Measurements from ENCODE around the gene STRIP1. TPM values are rescaled to one million over a fixed set of nuclear protein-coding genes. Genes with fewer than 3 reads are reported as not detected.

STRIP1 gene
- total RNA-seq, 6 experiments from 2014 or later = 9.9 to 15.5 (median 12.4) TPM

GRCh38 chr1:110034040-110034450 is 379 bp upstream of the STRIP1 start:
- Histone ChIP-seq H3K9me3 (no peaks in the 10 kb centered on the region), H3K27me3 (no peaks in the 10 kb centered on the region), H3K4me3 (peak overlapping the region; percentile 75 to 98 (median 97)), H3K36me3 (peaks cover 0 to 19% (median 8%) of the 10 kb centered on the region in 4 donors), H3K27ac (peak overlapping the region; percentile 51 to 82 (median 55)), H3K4me1 (peaks cover 0 to 20% (median 2%) of the 10 kb centered on the region in 4 donors)
- intact Hi-C loops (cut with DNase I) = no loop called here
- DNase-seq (no peak), ATAC-seq (no peak)
- 20% methylated on average over 4 of the region's 4 CpGs for WGBS (ENCODE audit: insufficient coverage, low coverage, low lambda C conversion rate, missing lambda C conversion rate)
- TF ChIP-seq POLR2A (IDR thresholded peaks at IDR 0.05) = no peak
- no peak for TF ChIP-seq CTCF (IDR thresholded peaks at IDR 0.05)

GRCh38 chr1:110035236-110035752 is 870 bp downstream of the STRIP1 start:
- no peak for DNase-seq
- Histone ChIP-seq H3K27ac (peak overlapping the region in 2 of 3 donors; percentile 61 to 82), H3K4me1 (peaks cover 0 to 20% (median 2%) of the 10 kb centered on the region in 4 donors), H3K27me3 (no peaks in the 10 kb centered on the region), H3K4me3 (peak overlapping the region; percentile 75 to 98 (median 97)), H3K36me3 (peaks cover 0 to 31% (median 9%) of the 10 kb centered on the region in 4 donors), H3K9me3 (no peaks in the 10 kb centered on the region)
- no peak for TF ChIP-seq CTCF (IDR thresholded peaks at IDR 0.05)
- TF ChIP-seq POLR2A (IDR thresholded peaks at IDR 0.05) = no peak
- 13% methylated on average over 8 of the region's 16 CpGs for WGBS (ENCODE audit: insufficient coverage, low coverage, low lambda C conversion rate, missing lambda C conversion rate)
- ATAC-seq = peak in 2 of 4 donors; percentile 20 to 35
- intact Hi-C loops (cut with DNase I) = no loop called here

GRCh38 chr1:110038271-110038670 is 3.8 kb downstream of the STRIP1 start:
- ATAC-seq (no peak), DNase-seq (no peak)
- Histone ChIP-seq H3K36me3 (peaks cover 0 to 61% (median 26%) of the 10 kb centered on the region in 4 donors), H3K27ac (no peak overlapping the region), H3K4me3 (no peak overlapping the region), H3K4me1 (peaks cover 0 to 13% (median 2%) of the 10 kb centered on the region in 4 donors), H3K27me3 (no peaks in the 10 kb centered on the region), H3K9me3 (no peaks in the 10 kb centered on the region)
- whole genome bisulfite sequencing (ENCODE audit: insufficient coverage, low coverage, low lambda C conversion rate, missing lambda C conversion rate) = 100% methylated on average over 2 of the region's 5 CpGs
- intact Hi-C loops (cut with DNase I) = no loop called here
- no peak for TF ChIP-seq CTCF (IDR thresholded peaks at IDR 0.05)

GRCh38 chr1:110039641-110040040 is 5.2 kb downstream of the STRIP1 start:
- Histone ChIP-seq H3K27ac (no peak overlapping the region), H3K36me3 (peaks cover 6 to 74% (median 34%) of the 10 kb centered on the region in 4 donors), H3K4me3 (no peak overlapping the region), H3K4me1 (peaks cover 0 to 13% (median 0%) of the 10 kb centered on the region in 4 donors), H3K9me3 (no peaks in the 10 kb centered on the region), H3K27me3 (no peaks in the 10 kb centered on the region)
- 60% methylated on average over 1 of the region's 4 CpGs for WGBS (ENCODE audit: insufficient coverage, low coverage, low lambda C conversion rate, missing lambda C conversion rate)
- ATAC-seq = no peak
- no peak for DNase-seq
- intact Hi-C loops (cut with DNase I) = no loop called here
- TF ChIP-seq POLR2A (IDR thresholded peaks at IDR 0.05) (no peak), CTCF (IDR thresholded peaks at IDR 0.05) (no peak)

Measured in right lobe of liver (tissue), 6 donors.